HCT116 (cell line): ENCODE measurements around the gene TBC1D22B. TPM values are rescaled to one million over a fixed set of nuclear protein-coding genes. Genes with fewer than 3 reads are reported as not detected.

Experiments
- ATAC-seq: fragments of 200-7000 bp; cut with Tn5 transposase; 2 replicates; pipeline ENCODE4 v1.9.1; 2020; ENCODE audit warnings: mild to moderate bottlenecking, moderate library complexity
- BruUV-seq: library from RNA; stranded (reverse); fragments of 400-500 nt; replicated peaks from 2 replicates; lab custom pipeline; 2021; lab: Mats Ljungman, UMichigan
- CTCF ChIA-PET: fragments of 300-600 bp; sonication (Branson Sonifier 250); formaldehyde crosslinking; loops from one replicate; lab custom pipeline; 2021; ENCODE audit warnings: antibody characterized with exemption; lab: Charles Lee
- POLR2A ChIA-PET: fragments of 300-600, 350-600 bp; sonication (Branson Sonifier 250); formaldehyde crosslinking; loops from one replicate; lab custom pipeline; 2021; ENCODE audit warnings: antibody characterized with exemption; lab: Charles Lee
- RAD21 ChIA-PET, 2 experiments: fragments of 300-600 bp; sonication (Branson Sonifier 250); formaldehyde crosslinking; loops; one replicate each; lab custom pipeline; 2023; ENCODE audit warnings: low total read pairs in 2 of 2; ENCODE audit not compliant: uncharacterized antibody in 2 of 2, unreplicated experiment in 2 of 2, low non-redundant PET in 1 of 2; lab: Charles Lee
- DNase-seq: peaks from one replicate; pipeline ENCODE4 v3.0.0-alpha.2; 2010; ENCODE audit warnings: low read depth, low spot score
- H2AFZ ChIP-seq: fragments of 200-600 bp; shearing (Covaris generic), sonication (generic); 2 replicates; pipeline ENCODE4 v1.6.1; 2017; ENCODE audit warnings: low read depth, mixed run types, mixed read lengths, antibody characterized with exemption, low read length; ENCODE audit not compliant: poor library complexity, severe bottlenecking
- H3K27ac ChIP-seq: 2 replicates; pipeline ENCODE4 v1.5.1; 2012; ENCODE audit warnings: low read depth, low read length
- H3K27me3 ChIP-seq: fragments of 200-600 bp; sonication (generic); 2 replicates; pipeline ENCODE4 v1.6.1; 2016; ENCODE audit warnings: mixed run types, low read length, mixed read lengths; ENCODE audit not compliant: insufficient read depth
- H3K36me3 ChIP-seq, 2 experiments: fragments of 200-500 bp in 1 of 2; fragments of 200-600 bp in 1 of 2; sonication (Bioruptor generic) in 1 of 2; sonication (generic) in 1 of 2; 2 replicates each; pipeline versions ENCODE4 v1.5.1 to v1.6.1; 2014 to 2016; ENCODE audit warnings: low read length in 2 of 2, inconsistent platforms in 1 of 2, mixed read lengths in 1 of 2, mixed run types in 1 of 2; ENCODE audit not compliant: insufficient read depth in 2 of 2, control insufficient read depth in 1 of 2
- H3K4me1 ChIP-seq, 2 experiments: fragments of 200-600 bp in 1 of 2; sonication (generic) in 1 of 2; 2 replicates each; pipeline versions ENCODE4 v1.5.1 to v1.6.1; 2012 to 2017; ENCODE audit warnings: low read length in 2 of 2, inconsistent platforms in 1 of 2, mild to moderate bottlenecking in 1 of 2, mixed read lengths in 1 of 2, mixed run types in 1 of 2, moderate library complexity in 1 of 2; ENCODE audit not compliant: insufficient read depth in 2 of 2, control insufficient read depth in 1 of 2
- H3K4me2 ChIP-seq: fragments of 200-600 bp; sonication (generic); 2 replicates; pipeline ENCODE4 v1.6.1; 2017; ENCODE audit warnings: mixed run types, low read length, mixed read lengths
- H3K4me3 ChIP-seq, 2 experiments: fragments of 200-600 bp in 1 of 2; sonication (generic) in 1 of 2; replicated peaks in 1 of 2; 2 replicates each; pipeline ENCODE4 v1.5.1; 2011 to 2016; ENCODE audit warnings: low read length in 2 of 2, control low read depth in 1 of 2, low read depth in 1 of 2, mild to moderate bottlenecking in 1 of 2, mixed read lengths in 1 of 2, mixed run types in 1 of 2
- H3K79me2 ChIP-seq: fragments of 200-600 bp; sonication (generic); 2 replicates; pipeline ENCODE4 v1.6.1; 2017; ENCODE audit warnings: mild to moderate bottlenecking, mixed run types, low read length, moderate library complexity, mixed read lengths; ENCODE audit not compliant: insufficient read depth
- H3K9ac ChIP-seq: fragments of 200-600 bp; sonication (generic); 2 replicates; pipeline ENCODE4 v1.6.1; 2016; ENCODE audit warnings: low read length, mixed read lengths
- H3K9me2 ChIP-seq: fragments of 200-600 bp; sonication (generic), shearing (Covaris generic); 2 replicates; pipeline ENCODE4 v1.6.1; 2017; ENCODE audit warnings: mixed run types, mild to moderate bottlenecking, moderate library complexity; ENCODE audit not compliant: insufficient read depth
- H3K9me3 ChIP-seq, 2 experiments: fragments of 200-500 bp in 1 of 2; fragments of 200-600 bp in 1 of 2; sonication (Bioruptor generic) in 1 of 2; sonication (generic) in 1 of 2; 2 replicates each; pipeline ENCODE4 v1.6.1; 2014 to 2017; ENCODE audit warnings: low read length in 2 of 2, mixed read lengths in 2 of 2, inconsistent platforms in 1 of 2, low read depth in 1 of 2, mild to moderate bottlenecking in 1 of 2, mixed run types in 1 of 2, moderate library complexity in 1 of 2; ENCODE audit not compliant: control insufficient read depth in 1 of 2, insufficient read depth in 1 of 2
- H4K20me1 ChIP-seq: fragments of 200-600 bp; sonication (generic), shearing (Covaris generic); 2 replicates; pipeline ENCODE4 v1.6.1; 2017; ENCODE audit warnings: mixed run types, mild to moderate bottlenecking, moderate library complexity; ENCODE audit not compliant: insufficient read depth
- ATF3 ChIP-seq: IDR thresholded peaks from 2 replicates; pipeline ENCODE4 v1.6.1; 2012
- CEBPB ChIP-seq: IDR thresholded peaks from 2 replicates; pipeline ENCODE4 v1.6.1; 2012; ENCODE audit warnings: low read depth
- ELF1 ChIP-seq: IDR thresholded peaks from 2 replicates; pipeline ENCODE4 v1.6.1; 2012; ENCODE audit warnings: low read depth, borderline replicate concordance
- FOSL1 ChIP-seq: IDR thresholded peaks from 2 replicates; pipeline ENCODE4 v1.6.1; 2012; ENCODE audit warnings: low read depth
- JUND ChIP-seq: IDR thresholded peaks from 2 replicates; pipeline ENCODE4 v1.6.1; 2012
- MAX ChIP-seq: IDR thresholded peaks from 2 replicates; pipeline ENCODE4 v1.6.1; 2012
- RAD21 ChIP-seq: IDR thresholded peaks from 2 replicates; pipeline ENCODE4 v1.6.1; 2012; ENCODE audit warnings: low read depth, mild to moderate bottlenecking
- SRF ChIP-seq: IDR thresholded peaks from 2 replicates; pipeline ENCODE4 v1.6.1; 2012; ENCODE audit warnings: low read depth
- ZBTB33 ChIP-seq: IDR thresholded peaks from 2 replicates; pipeline ENCODE4 v1.6.1; 2011; ENCODE audit warnings: mild to moderate bottlenecking, low read length, moderate library complexity; ENCODE audit not compliant: insufficient replicate concordance; ENCODE audit errors: extremely low read depth
- intact Hi-C: fragments of 100-400 bp; cut with micrococcal nuclease; formaldehyde crosslinking; loops from 2 replicates; pipeline ENCODE4 v1.10.0; 2022
- total RNA-seq: library from RNA; stranded (reverse); gene quantifications from one replicate; pipeline ENCODE4 v1.2.1, GENCODE V29; 2021; ENCODE audit not compliant: unreplicated experiment

The TBC1D22B gene
- total RNA-seq, 1 experiment from 2014 or later: 9.1 TPM

GRCh38 chr6:37272834-37273566 lies 15.4 kb downstream of the TBC1D22B start (continued):
- TF ChIP-seq ZBTB33: no peak
- TF ChIP-seq ATF3: no peak
- TF ChIP-seq MAX: no peak
- TF ChIP-seq FOSL1: no peak
- no peak for TF ChIP-seq CEBPB
- TF ChIP-seq JUND: no peak
- no peak for TF ChIP-seq RAD21
- no peak for TF ChIP-seq ELF1

- POLR2A ChIA-PET: interaction anchor here (0.5 kb wide), 1 partner anchor 33 kb away, joined by 3 read pairs; no protein-coding TSS in a partner anchor
- ATAC-seq: no peak
- H2AFZ ChIP-seq: no peak overlapping the region
Measured at GRCh38 chr6:37273690-37274089, 16.1 kb downstream of the TBC1D22B start.

More at GRCh38 chr6:37273690-37274089, 16.1 kb downstream of the TBC1D22B start:
- Histone ChIP-seq H3K4me1 (no peaks in the 10 kb centered on the region), H3K9ac (no peak overlapping the region), H3K9me2 (no peaks in the 10 kb centered on the region), H3K4me3 (no peak overlapping the region), H3K27ac (no peak overlapping the region), H4K20me1 (no peaks in the 10 kb centered on the region), H3K9me3 (no peaks in the 10 kb centered on the region), H3K4me2 (no peak overlapping the region), H3K79me2 (peaks cover 36% of the 10 kb centered on the region), H3K36me3 (peaks cover 9 to 10% of the 10 kb centered on the region in 2 experiments; a peak in 2 of 4 replicates), H3K27me3 (no peaks in the 10 kb centered on the region)
- TF ChIP-seq SRF (no peak), CEBPB (no peak)
- RAD21 ChIA-PET: interaction anchor here in 1 of 2 experiments (0.7 kb wide), 1 partner anchor 52 kb away, joined by 3 read pairs; no protein-coding TSS in a partner anchor
- BruUV-seq: no TSS peak
- no peak for DNase-seq
- CTCF ChIA-PET: no interaction called here
- intact Hi-C loops: no loop called here
